Measurements from ENCODE around the gene TSTD1. TPM values are rescaled to one million over a fixed set of nuclear protein-coding genes. Genes with fewer than 3 reads are reported as not detected.

The TSTD1 gene
- polyA plus RNA-seq, 3 donors = 9.9 to 20.3 (median 11.8) TPM

Small RNAs within 50 kb of the gene (small RNA-seq; reads per million reads assigned to genes)
- gene AL591806.2 (ENCODE audit: insufficient read length, low read depth) = not detected

Other genes starting within 250 kb of the TSTD1 start
- gene LY9, start 242.8 kb downstream of the TSTD1 start, polyA plus RNA-seq = 1 to 10 TPM; 1.4 to 2.7 (median 1.7) TPM
- 100 to 1,000 TPM in 2 of 3 donors, 10 to 100 TPM in 1; 62.2 to 116 (median 106) TPM for gene CD244, start 176.1 kb downstream of the TSTD1 start, polyA plus RNA-seq
- gene ITLN1, start 153.8 kb downstream of the TSTD1 start, polyA plus RNA-seq = 1 to 10 TPM; 1.2 to 1.6 (median 1.3) TPM
- gene ITLN2, start 84.2 kb downstream of the TSTD1 start, polyA plus RNA-seq = not detected
- gene F11R, start 17.8 kb downstream of the TSTD1 start, polyA plus RNA-seq = 10 to 100 TPM; 28.8 to 58.0 (median 35.9) TPM
- 100 to 1,000 TPM in 1 of 3 donors, 10 to 100 TPM in 1, 1 to 10 TPM in 1; 6.3 to 335 (median 25.5) TPM for gene USF1, start 7.0 kb upstream of the TSTD1 start, polyA plus RNA-seq
- gene ARHGAP30, start 30.9 kb upstream of the TSTD1 start, polyA plus RNA-seq = 100 to 1,000 TPM; 101 to 140 (median 129) TPM
- gene NECTIN4, start 50.6 kb upstream of the TSTD1 start, polyA plus RNA-seq = under 1 TPM in 2 of 3 donors, not detected in 1; 0.07 TPM
- gene KLHDC9, start 59.4 kb upstream of the TSTD1 start, polyA plus RNA-seq = under 1 TPM in 1 of 3 donors, not detected in 2; 0.08 TPM
- gene PFDN2, start 79.1 kb upstream of the TSTD1 start, polyA plus RNA-seq = 10 to 100 TPM; 59.1 to 80.7 (median 65.6) TPM
- gene NIT1, start 79.1 kb upstream of the TSTD1 start, polyA plus RNA-seq = 10 to 100 TPM; 28.4 to 84.7 (median 35.7) TPM
- 10 to 100 TPM; 40.9 to 56.3 (median 42.2) TPM for gene DEDD, start 93.7 kb upstream of the TSTD1 start, polyA plus RNA-seq
- gene UFC1, start 115.0 kb upstream of the TSTD1 start, polyA plus RNA-seq = 100 to 1,000 TPM; 100 to 120 (median 108) TPM
- gene USP21, start 120.5 kb upstream of the TSTD1 start, polyA plus RNA-seq = 10 to 100 TPM; 11.0 to 42.8 (median 11.3) TPM
- 10 to 100 TPM; 10.5 to 42.6 (median 10.8) TPM for gene PPOX, start 127.5 kb upstream of the TSTD1 start, polyA plus RNA-seq
- gene B4GALT3, start 138.5 kb upstream of the TSTD1 start, polyA plus RNA-seq = 10 to 100 TPM; 16.8 to 50.3 (median 21.0) TPM
- under 1 TPM in 2 of 3 donors, not detected in 1; 0.01 to 0.04 TPM for gene ADAMTS4, start 160.1 kb upstream of the TSTD1 start, polyA plus RNA-seq
- 100 to 1,000 TPM in 2 of 3 donors, 10 to 100 TPM in 1; 87.5 to 119 (median 101) TPM for gene NDUFS2, start 163.4 kb upstream of the TSTD1 start, polyA plus RNA-seq
- 1,000 to 10,000 TPM; 2,686 to 4,191 (median 2,715) TPM for gene FCER1G, start 176.3 kb upstream of the TSTD1 start, polyA plus RNA-seq
- not detected for gene APOA2, start 184.7 kb upstream of the TSTD1 start, polyA plus RNA-seq
- gene TOMM40L, start 187.1 kb upstream of the TSTD1 start, polyA plus RNA-seq = 10 to 100 TPM in 1 of 3 donors, 1 to 10 TPM in 2; 3.8 to 31.5 (median 5.2) TPM
- gene NR1I3, start 199.2 kb upstream of the TSTD1 start, polyA plus RNA-seq = not detected
- gene PCP4L1, start 219.8 kb upstream of the TSTD1 start, polyA plus RNA-seq = not detected

Data from CD14-positive monocyte (primary cell).